ENCODE results near the gene KCNAB1. TPM values are rescaled to one million over a fixed set of nuclear protein-coding genes. Genes with fewer than 3 reads are reported as not detected.
"Not testable (repeated sequence)": the region's sequence is repeated elsewhere in the genome, so short reads cannot be mapped to it uniquely, and the experiment has no call there.

The KCNAB1 gene
- 1.8 and 2.1 TPM in 2 replicates for total RNA-seq
- long read RNA-seq, transcript KCNAB1-214 (12 exons, 1,546 nt), result major isoform, 16 of 26 reads
- long read RNA-seq, partial matches to known transcripts, result 4 of 26 reads
- long read RNA-seq, other reads (novel, unspliced or antisense), result 6 of 26 reads

GRCh38 chr3:156120528-156121251 is at the start of gene KCNAB1:
KCNAB1 (plus strand) TSS chr3:156120578.
- TF ChIP-seq, protein P1, sequence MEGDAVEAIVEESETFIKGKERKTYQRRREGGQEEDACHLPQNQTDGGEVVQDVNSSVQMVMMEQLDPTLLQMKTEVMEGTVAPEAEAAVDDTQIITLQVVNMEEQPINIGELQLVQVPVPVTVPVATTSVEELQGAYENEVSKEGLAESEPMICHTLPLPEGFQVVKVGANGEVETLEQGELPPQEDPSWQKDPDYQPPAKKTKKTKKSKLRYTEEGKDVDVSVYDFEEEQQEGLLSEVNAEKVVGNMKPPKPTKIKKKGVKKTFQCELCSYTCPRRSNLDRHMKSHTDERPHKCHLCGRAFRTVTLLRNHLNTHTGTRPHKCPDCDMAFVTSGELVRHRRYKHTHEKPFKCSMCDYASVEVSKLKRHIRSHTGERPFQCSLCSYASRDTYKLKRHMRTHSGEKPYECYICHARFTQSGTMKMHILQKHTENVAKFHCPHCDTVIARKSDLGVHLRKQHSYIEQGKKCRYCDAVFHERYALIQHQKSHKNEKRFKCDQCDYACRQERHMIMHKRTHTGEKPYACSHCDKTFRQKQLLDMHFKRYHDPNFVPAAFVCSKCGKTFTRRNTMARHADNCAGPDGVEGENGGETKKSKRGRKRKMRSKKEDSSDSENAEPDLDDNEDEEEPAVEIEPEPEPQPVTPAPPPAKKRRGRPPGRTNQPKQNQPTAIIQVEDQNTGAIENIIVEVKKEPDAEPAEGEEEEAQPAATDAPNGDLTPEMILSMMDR (IDR thresholded peaks at IDR 0.05; ENCODE audit: unreplicated experiment), result no peak
- DNase-seq (ENCODE audit: low spot score, unreplicated experiment), result no peak

GRCh38 chr3:156071031-156071430 is 49.3 kb upstream of the KCNAB1 start:
- no peaks in the 10 kb centered on the region for H3K36me3 Mint-ChIP-seq (ENCODE audit: insufficient read depth)
- H3K4me3 Mint-ChIP-seq (ENCODE audit: low read depth), result no peak overlapping the region
- no peaks in the 10 kb centered on the region for H3K9me3 Mint-ChIP-seq (ENCODE audit: low read depth)
- H3K27ac Mint-ChIP-seq, result no peak overlapping the region
- no peak for DNase-seq (ENCODE audit: low spot score, unreplicated experiment)
- TF ChIP-seq, protein P1 (IDR thresholded peaks at IDR 0.05; ENCODE audit: unreplicated experiment), result no peak
- H3K4me1 Mint-ChIP-seq (ENCODE audit: low read depth), result peaks cover 3% of the 10 kb centered on the region
- H3K27me3 Mint-ChIP-seq, result no peaks in the 10 kb centered on the region

More at GRCh38 chr3:156120528-156121251, at the start of gene KCNAB1:
- H3K4me3 Mint-ChIP-seq (ENCODE audit: low read depth), result no peak within 1 kb of the TSS
- H3K9me3 Mint-ChIP-seq (ENCODE audit: low read depth), result no peaks in the 10 kb centered on the region
- H3K27me3 Mint-ChIP-seq, result peaks cover 25% of the 10 kb centered on the region
- peaks cover 4% of the 10 kb centered on the region for H3K4me1 Mint-ChIP-seq (ENCODE audit: low read depth)
- no peaks in the 10 kb centered on the region for H3K36me3 Mint-ChIP-seq (ENCODE audit: insufficient read depth)
- no peak within 1 kb of the TSS for H3K27ac Mint-ChIP-seq

DNA sequence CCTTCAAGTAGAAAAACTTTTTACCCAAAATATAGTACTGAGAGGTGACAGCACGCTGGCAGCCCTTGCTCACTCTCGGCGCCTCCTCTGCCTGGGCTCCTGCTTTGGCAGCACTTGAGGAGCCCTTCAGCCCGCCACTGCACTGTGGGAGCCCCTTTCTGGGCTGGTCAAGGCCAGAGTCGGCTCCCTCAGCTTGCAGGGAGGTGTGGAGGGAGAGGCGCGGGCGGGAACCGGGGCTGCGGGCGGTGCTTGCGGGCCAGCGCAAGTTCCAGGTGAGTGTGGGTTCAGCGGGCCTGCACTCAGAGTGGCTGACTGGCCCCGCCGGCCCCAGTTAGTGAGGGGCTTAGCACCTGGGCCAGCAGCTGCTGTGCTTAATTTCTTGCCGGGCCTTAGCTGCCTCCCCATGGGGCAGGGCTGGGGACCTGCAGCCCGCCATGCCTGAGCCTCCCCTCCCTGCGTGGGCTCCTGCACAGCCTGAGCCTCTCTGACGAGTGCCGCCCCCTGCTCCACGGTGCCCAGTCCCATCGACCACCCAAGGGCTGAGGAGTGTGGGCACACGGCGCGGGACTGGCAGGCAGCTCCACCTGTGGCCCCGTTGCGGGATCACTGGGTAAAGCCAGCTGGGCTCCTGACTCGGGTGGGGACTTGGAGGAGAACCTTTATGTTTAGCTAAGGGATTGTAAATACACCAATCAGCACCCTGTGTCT is 47.3 kb upstream of the KCNAB1 start:
- not testable (repeated sequence) for H3K9me3 Mint-ChIP-seq (ENCODE audit: low read depth); H3K27ac Mint-ChIP-seq; H3K4me3 Mint-ChIP-seq (ENCODE audit: low read depth); H3K36me3 Mint-ChIP-seq (ENCODE audit: insufficient read depth); H3K4me1 Mint-ChIP-seq (ENCODE audit: low read depth); DNase-seq (ENCODE audit: low spot score, unreplicated experiment); H3K27me3 Mint-ChIP-seq

GRCh38 chr3:156090126-156090525 is 30.3 kb upstream of the KCNAB1 start:
- Mint-ChIP-seq H3K4me3 (ENCODE audit: low read depth) (no peak overlapping the region), H3K9me3 (ENCODE audit: low read depth) (no peaks in the 10 kb centered on the region), H3K27ac (no peak overlapping the region), H3K27me3 (no peaks in the 10 kb centered on the region), H3K36me3 (ENCODE audit: insufficient read depth) (no peaks in the 10 kb centered on the region), H3K4me1 (ENCODE audit: low read depth) (peaks cover 2% of the 10 kb centered on the region)
- TF ChIP-seq, protein P1 (IDR thresholded peaks at IDR 0.05; ENCODE audit: unreplicated experiment), result no peak
- DNase-seq (ENCODE audit: low spot score, unreplicated experiment), result no peak

- DNase-seq (ENCODE audit: low spot score, unreplicated experiment), result no peak
- TF ChIP-seq, protein P1 (IDR thresholded peaks at IDR 0.05; ENCODE audit: unreplicated experiment), result no peak
- Mint-ChIP-seq H3K4me1 (ENCODE audit: low read depth) (peaks cover 2% of the 10 kb centered on the region), H3K9me3 (ENCODE audit: low read depth) (no peaks in the 10 kb centered on the region), H3K4me3 (ENCODE audit: low read depth) (no peak overlapping the region), H3K27ac (no peak overlapping the region), H3K36me3 (ENCODE audit: insufficient read depth) (peaks cover under 1% of the 10 kb centered on the region), H3K27me3 (peaks cover 3% of the 10 kb centered on the region)
Measured at GRCh38 chr3:156093964-156094363, 26.4 kb upstream of the KCNAB1 start.

Data from progenitor cell of endocrine pancreas (in vitro differentiated cells).